ENCODE measurements around the gene LMBR1L.
"Not testable (repeated sequence)": the region's sequence is repeated elsewhere in the genome, so short reads cannot be mapped to it uniquely, and the experiment has no call there.

The LMBR1L gene

GRCh38 chr12:49110464-49111155, at the start of gene LMBR1L:
Gene LMBR1L (minus strand): TSS chr12:49110847. CDS start chr12:49110555, 292 bp downstream.
- DNase-seq, result peak; percentile 97 to 99

GRCh38 chr12:49160399-49160798, 49.8 kb upstream of the LMBR1L start:
- peak; percentile 59 to 82 for DNase-seq

GRCh38 chr12:49154221-49154620, 43.6 kb upstream of the LMBR1L start:
- DNase-seq, result no peak

GRCh38 chr12:49147384-49147783, 36.7 kb upstream of the LMBR1L start:
- DNase-seq, result no peak

- no peak for DNase-seq
Observed at GRCh38 chr12:49146406-49146805, 35.8 kb upstream of the LMBR1L start.

GRCh38 chr12:49144384-49144783, 33.7 kb upstream of the LMBR1L start:
- DNase-seq, result no peak

- DNase-seq, result no peak
Observed at GRCh38 chr12:49138999-49139398, 28.4 kb upstream of the LMBR1L start.

GRCh38 chr12:49138587-49138986, 27.9 kb upstream of the LMBR1L start:
- DNase-seq, result peak; percentile 49 to 58

GRCh38 chr12:49137476-49137875, 26.8 kb upstream of the LMBR1L start:
- DNase-seq, result no peak

GRCh38 chr12:49136997-49137396, 26.4 kb upstream of the LMBR1L start:
- DNase-seq, result not testable (repeated sequence)

GRCh38 chr12:49133590-49133989, 22.9 kb upstream of the LMBR1L start:
- no peak for DNase-seq

GRCh38 chr12:49133014-49133413, 22.4 kb upstream of the LMBR1L start:
- DNase-seq, result peak in 1 of 2 experiments; percentile 43

GRCh38 chr12:49131894-49132461, 21.3 kb upstream of the LMBR1L start:
- DNase-seq, result peak; percentile 45 to 56

GRCh38 chr12:49131051-49131893, 20.6 kb upstream of the LMBR1L start, which contains the start of gene TUBA1B:
Gene TUBA1B (minus strand): TSS chr12:49131395. CDS start chr12:49131300, 95 bp downstream.
- peak; percentile 89 to 96 for DNase-seq

- DNase-seq, result peak; percentile 83 to 95
Observed at GRCh38 chr12:49130151-49131050, 19.8 kb upstream of the LMBR1L start.

- DNase-seq, result no peak
Observed at GRCh38 chr12:49129332-49130150, 18.9 kb upstream of the LMBR1L start.

GRCh38 chr12:49127971-49128370, 17.3 kb upstream of the LMBR1L start:
- DNase-seq, result not testable (repeated sequence)

GRCh38 chr12:49126852-49127763, 16.5 kb upstream of the LMBR1L start:
- DNase-seq, result no peak

GRCh38 chr12:49121047-49121696, 10.5 kb upstream of the LMBR1L start:
- DNase-seq, result peak; percentile 7 to 49

- DNase-seq, result no peak
Observed at GRCh38 chr12:49111206-49111605, 559 bp upstream of the LMBR1L start.
